ENCODE data around the gene DNPEP.
"Not testable (repeated sequence)": the region's sequence is repeated elsewhere in the genome, so short reads cannot be mapped to it uniquely, and the experiment has no call there.

DNPEP gene

DNA sequence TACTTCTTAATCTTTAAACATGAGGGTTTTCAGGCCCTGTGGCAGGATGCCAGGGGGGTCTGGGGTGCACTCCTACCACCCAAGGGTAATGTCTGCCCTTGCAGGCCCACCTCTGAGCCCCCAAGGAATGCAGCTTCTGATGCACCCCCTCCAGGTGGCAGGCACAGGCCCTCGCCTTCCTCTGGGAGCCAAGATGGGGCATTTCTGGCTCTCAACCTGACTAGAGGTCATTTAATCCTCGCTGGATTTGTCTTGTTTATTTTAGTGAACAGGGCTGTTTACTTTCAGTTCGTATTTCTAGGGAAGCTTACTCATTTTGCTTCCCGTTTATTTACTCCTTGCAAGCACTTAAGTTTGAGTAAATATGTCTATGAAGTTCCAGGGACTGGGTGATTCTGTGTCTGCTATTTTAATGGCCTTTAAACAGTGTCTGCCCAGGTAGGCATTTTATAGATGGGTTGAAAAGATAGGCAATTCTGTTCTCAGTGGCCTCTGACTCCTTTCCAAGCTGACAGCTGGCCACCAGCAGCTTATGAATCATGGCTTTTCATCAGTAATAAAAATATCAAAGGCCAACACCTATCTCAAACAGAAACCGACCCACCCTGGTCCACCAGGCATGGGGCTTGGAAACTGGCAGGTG is 11.1 kb upstream of the DNPEP start:
- DNase-seq, result no peak

- DNase-seq, result no peak
Measured at GRCh38 chr2:219396863-219397457, 9.2 kb upstream of the DNPEP start.

GRCh38 chr2:219395609-219396008 is 7.9 kb upstream of the DNPEP start:
- DNase-seq, result no peak

DNA sequence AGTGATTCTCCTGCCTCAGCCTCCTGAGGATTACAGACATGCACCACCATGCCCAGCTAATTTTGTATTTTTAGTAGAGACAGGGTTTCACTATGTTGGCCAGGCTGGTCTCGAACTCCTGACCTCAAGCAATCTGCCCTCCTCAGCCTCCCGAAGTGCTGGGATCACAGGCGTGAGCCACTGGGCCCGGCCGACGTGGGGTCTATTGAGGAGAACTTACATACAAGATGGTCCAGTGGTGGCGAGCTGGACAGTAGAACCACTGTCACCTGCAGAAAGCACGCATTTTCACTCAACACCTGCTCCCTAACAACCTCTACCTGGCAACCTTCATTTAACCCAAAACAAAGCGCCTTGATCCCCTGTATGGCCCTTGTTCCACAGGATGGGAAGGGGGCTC is 7.3 kb upstream of the DNPEP start:
- not testable (repeated sequence) for DNase-seq

- DNase-seq, result no peak
Measured at GRCh38 chr2:219392754-219393153, 5.0 kb upstream of the DNPEP start.

- no peak for DNase-seq
Measured at GRCh38 chr2:219388907-219389156, 1.1 kb upstream of the DNPEP start.

DNA sequence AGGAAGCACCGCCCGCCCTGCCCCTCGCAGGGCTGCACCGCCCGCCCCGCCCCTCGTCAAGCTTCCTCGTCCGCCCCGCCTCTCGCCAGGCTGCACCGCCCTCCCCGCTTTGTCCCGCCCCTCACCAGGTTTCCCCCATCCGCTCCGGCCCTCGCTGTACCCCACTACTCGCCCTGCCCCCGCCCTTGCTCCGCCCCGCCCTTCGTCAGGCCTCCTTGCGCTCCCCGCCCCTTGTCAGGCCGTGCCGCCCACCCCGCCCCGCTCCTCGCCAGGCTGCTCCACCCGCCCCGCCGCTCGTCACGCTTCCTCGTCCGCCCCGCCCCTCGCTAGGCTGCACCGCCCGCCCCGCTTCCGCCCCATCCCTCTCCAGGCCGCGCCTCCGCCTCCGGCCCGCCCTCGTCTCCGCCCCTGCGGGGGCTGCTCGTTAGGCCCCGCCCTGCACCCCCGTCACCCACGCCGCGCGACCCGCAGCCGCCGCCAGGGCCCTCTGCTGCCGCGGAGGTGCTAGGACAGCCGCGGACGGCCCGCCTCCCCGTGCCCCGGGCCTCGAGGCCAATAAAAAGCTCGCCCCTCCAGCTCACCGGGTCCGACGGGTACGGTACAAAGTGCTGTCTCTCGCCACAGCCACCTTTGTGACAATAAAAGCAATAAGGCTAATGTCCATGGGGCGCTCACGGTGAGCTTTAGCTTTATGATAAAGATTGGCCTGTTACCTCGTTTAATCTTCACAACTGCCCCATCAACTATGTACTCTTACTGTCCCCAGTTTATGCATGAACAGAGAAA is 602 bp upstream of the DNPEP start:
- peak; percentile 37 for DNase-seq

DNA sequence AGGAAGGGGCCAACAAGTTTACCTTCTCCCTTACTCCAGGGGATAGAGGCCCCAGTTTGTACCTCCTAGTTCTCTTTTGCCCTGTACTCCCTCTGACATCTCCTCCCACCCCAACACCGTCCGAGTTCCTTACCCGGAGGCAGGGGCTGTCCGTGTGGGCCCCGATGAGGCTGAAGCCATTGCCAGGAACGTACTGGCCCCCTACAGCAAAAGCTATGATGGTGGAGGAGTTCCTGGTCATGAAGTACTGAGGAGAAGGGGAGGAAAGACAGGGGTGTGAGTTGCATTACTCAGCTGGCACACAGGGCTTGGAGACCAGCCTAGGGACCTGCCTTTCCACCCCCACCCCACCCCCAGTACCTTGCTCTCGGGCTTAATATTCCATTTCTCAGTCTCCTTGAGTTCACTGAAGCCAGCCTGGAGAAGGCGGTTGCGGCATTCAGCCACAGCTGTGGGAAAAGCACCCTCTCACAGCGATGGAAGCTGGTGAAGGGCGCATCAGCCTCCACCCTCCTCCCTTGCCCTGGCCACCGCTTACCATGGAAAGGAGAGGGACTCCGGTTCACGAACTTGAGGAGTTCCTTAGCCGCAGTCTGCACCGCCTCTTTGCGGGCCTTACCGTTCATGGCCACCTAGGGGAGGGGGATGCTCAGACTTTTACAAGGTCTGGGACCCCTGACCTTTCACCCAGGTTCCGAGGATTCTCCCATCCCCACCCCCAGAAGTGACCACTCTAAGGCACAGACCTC is 1.0 kb downstream of the DNPEP start:
- no peak for DNase-seq

- no peak for DNase-seq
Measured at GRCh38 chr2:219385958-219386520, 1.7 kb downstream of the DNPEP start.

DNA sequence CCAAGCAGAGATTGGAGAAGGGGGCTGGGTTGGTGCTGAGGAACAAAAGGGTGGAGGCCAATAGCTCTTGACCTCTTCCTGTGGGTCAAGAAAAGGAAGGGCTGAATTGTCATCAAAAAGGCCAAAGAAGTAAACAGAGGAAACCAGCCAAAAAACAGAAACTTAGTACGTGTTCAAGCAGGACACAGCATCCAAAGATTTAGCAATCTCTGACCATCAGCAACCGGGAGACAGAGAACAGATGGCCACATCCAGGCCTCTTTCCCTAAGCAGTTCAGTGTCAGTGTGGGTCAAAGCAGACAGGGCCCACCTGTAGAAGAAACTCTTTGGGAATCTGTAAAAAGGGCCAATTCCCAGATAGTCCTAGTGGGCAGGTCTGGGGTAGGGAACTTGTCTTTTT is 2.9 kb downstream of the DNPEP start:
- DNase-seq, result no peak

GRCh38 chr2:219384083-219384713 is 3.5 kb downstream of the DNPEP start:
- DNase-seq, result no peak

- DNase-seq, result no peak
Measured at GRCh38 chr2:219381448-219381847, 6.3 kb downstream of the DNPEP start.

- DNase-seq, result no peak
Measured at GRCh38 chr2:219380926-219381325, 6.8 kb downstream of the DNPEP start.

- no peak for DNase-seq
Measured at GRCh38 chr2:219378163-219378851, 9.4 kb downstream of the DNPEP start.

DNA sequence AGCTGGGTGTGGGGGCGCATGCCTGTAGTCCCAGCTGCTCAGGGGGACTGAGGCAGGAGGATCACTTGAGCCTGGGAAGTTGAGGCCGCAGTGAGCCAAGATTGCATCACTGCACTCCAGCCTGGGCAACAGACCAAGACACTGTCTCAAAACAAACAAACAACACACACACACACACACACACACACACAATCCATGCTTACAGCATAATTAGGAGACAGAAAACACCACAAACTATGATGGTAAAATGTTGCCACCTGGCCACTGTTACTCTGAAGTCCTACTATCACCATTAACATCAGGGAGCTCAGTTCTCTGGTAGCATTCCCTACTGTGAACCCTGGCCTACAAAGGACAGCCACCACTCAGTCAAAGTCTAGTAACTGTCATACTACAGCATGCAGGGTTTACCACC is 18.3 kb downstream of the DNPEP start:
- DNase-seq, result no peak

GRCh38 chr2:219368690-219369191 is 19.0 kb downstream of the DNPEP start:
- DNase-seq, result no peak

- no peak for DNase-seq
Measured at GRCh38 chr2:219362524-219363164, 25.1 kb downstream of the DNPEP start.

DNA sequence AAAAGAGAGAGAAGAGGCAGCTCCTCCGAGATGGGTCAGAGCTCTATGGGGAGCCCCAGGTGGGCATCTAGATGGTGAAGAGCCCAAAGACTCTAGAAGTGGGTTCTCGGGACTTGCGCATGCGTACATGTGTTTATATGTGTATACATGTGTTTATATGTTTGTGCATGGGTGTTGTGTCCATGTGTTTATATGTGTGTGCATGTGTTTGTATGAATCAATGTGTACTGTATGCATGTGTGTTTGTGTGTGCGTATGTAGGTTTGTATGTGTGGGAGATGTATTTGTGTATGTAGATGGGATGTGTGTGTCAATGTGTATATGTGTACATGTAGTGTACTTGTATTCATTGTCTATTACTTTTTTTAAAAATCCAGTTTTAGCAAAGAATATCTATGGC is 25.6 kb downstream of the DNPEP start:
- no peak for DNase-seq

GRCh38 chr2:219358170-219359075 is 29.3 kb downstream of the DNPEP start:
- no peak for DNase-seq

DNA sequence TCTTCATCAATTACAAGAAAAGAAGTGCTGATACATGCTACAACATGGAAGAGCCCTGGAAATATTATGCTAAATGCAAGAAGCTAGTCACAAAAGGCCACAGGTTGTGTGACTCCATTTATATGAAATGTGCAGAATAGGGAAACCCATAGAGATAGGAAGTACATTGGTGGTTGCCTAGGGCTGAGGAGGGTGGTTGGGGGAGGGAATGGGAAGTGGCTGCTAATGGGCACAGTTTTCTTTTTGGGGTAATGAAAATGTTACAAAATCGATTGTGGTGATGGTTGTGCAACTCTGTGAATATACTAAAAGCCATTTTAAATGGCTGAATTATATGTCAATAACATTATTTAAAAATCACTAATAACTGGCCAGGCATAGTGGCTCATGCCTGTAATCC is 30.9 kb downstream of the DNPEP start:
- DNase-seq, result no peak

GRCh38 chr2:219354582-219354981 is 33.1 kb downstream of the DNPEP start:
- DNase-seq, result no peak

Data from NCI-H1436 treated with DMSO at 0.1 percent for 48 hours (cell line).